Activated T-cell treated with anti-CD3 and anti-CD28 coated beads for 1 hour (primary cell): ENCODE data around the gene NDC80.
"Not testable (repeated sequence)": the region's sequence is repeated elsewhere in the genome, so short reads cannot be mapped to it uniquely, and the experiment has no call there.

Experiments
- DNase-seq: peaks from one replicate; pipeline ENCODE4 v3.0.0-alpha.2; 2020; ENCODE audit warnings: low read depth

NDC80 gene

GRCh38 chr18:2627821-2628276 lies 56.5 kb downstream of the NDC80 start:
- DNase-seq: no peak

- DNase-seq: no peak
These were observed 57.6 kb downstream of the NDC80 start for GRCh38 chr18:2629003-2629402.

- DNase-seq: no peak
These were observed 64.2 kb downstream of the NDC80 start for GRCh38 chr18:2635586-2635985.

GRCh38 chr18:2636126-2636631 lies 64.8 kb downstream of the NDC80 start:
- DNase-seq: no peak

- no peak for DNase-seq
These were observed 70.3 kb downstream of the NDC80 start for GRCh38 chr18:2641638-2642037.

GRCh38 chr18:2642771-2643170 lies 71.4 kb downstream of the NDC80 start:
- no peak for DNase-seq

- no peak for DNase-seq
These were observed 73.2 kb downstream of the NDC80 start for GRCh38 chr18:2644535-2644934.

GRCh38 chr18:2651981-2652380 lies 80.6 kb downstream of the NDC80 start:
- DNase-seq: no peak

GRCh38 chr18:2653467-2653866 lies 82.1 kb downstream of the NDC80 start:
- no peak for DNase-seq

GRCh38 chr18:2654169-2654927 lies 83.0 kb downstream of the NDC80 start:
- no peak for DNase-seq

GRCh38 chr18:2654928-2655177 lies 83.5 kb downstream of the NDC80 start:
- DNase-seq: peak; percentile 74

- peak; percentile 80 for DNase-seq
These were observed 84.0 kb downstream of the NDC80 start, which contains the start of gene SMCHD1 for GRCh38 chr18:2655178-2655953. TSS of gene SMCHD1 (plus strand) at chr18:2655726. CDS start at chr18:2656076, 350 bp downstream.

- no peak for DNase-seq
These were observed 84.5 kb downstream of the NDC80 start for GRCh38 chr18:2655954-2656236.

GRCh38 chr18:2656237-2656980 lies 85.1 kb downstream of the NDC80 start:
- peak; percentile 19 for DNase-seq

GRCh38 chr18:2656981-2657512 lies 85.7 kb downstream of the NDC80 start:
- DNase-seq: no peak

- DNase-seq: no peak
These were observed 86.6 kb downstream of the NDC80 start for GRCh38 chr18:2657788-2658458.

GRCh38 chr18:2660849-2661248 lies 89.5 kb downstream of the NDC80 start:
- not testable (repeated sequence) for DNase-seq

GRCh38 chr18:2662288-2662687 lies 90.9 kb downstream of the NDC80 start:
- DNase-seq: not testable (repeated sequence)

- DNase-seq: no peak
These were observed 91.6 kb downstream of the NDC80 start for GRCh38 chr18:2662990-2663389.
